HepG2 (cell line): ENCODE data around the gene LRRC74B. TPM values are rescaled to one million over a fixed set of nuclear protein-coding genes. Genes with fewer than 3 reads are reported as not detected.

Experiments used
- CREBL2 ChIP-seq: sonication (generic); formaldehyde crosslinking; IDR thresholded peaks from 2 replicates; pipeline ENCODE4 v1.8.1; 2023; ENCODE audit warnings: missing genetic modification reagents, mild to moderate bottlenecking, borderline replicate concordance
- ELF4 ChIP-seq: sonication (generic); formaldehyde crosslinking; IDR thresholded peaks from 2 replicates; pipeline ENCODE4 v1.5.0; 2020; ENCODE audit warnings: missing genetic modification reagents, mild to moderate bottlenecking, moderate library complexity, borderline replicate concordance
- FOSL2 ChIP-seq: sonication (generic); formaldehyde crosslinking; IDR thresholded peaks from 2 replicates; pipeline ENCODE4 v1.4.0; 2020; ENCODE audit warnings: missing genetic modification reagents
- GRHL1 ChIP-seq: sonication (generic); formaldehyde crosslinking; conservative IDR thresholded peaks from 2 replicates; pipeline ENCODE4 v1.8.0; 2022; ENCODE audit warnings: missing genetic modification reagents
- ISX ChIP-seq: sonication (generic); formaldehyde crosslinking; conservative IDR thresholded peaks from 2 replicates; pipeline ENCODE4 v1.5.0; 2020; ENCODE audit warnings: missing genetic modification reagents
- MIER3 ChIP-seq: IDR thresholded peaks from 2 replicates; pipeline ENCODE4 v1.6.1; 2016; ENCODE audit warnings: missing compliant biosample characterization, borderline replicate concordance
- MYC ChIP-seq: sonication (generic); formaldehyde crosslinking; IDR thresholded peaks from 2 replicates; pipeline ENCODE4 v1.9.0; 2021; ENCODE audit warnings: missing genetic modification reagents, borderline replicate concordance
- NR0B2 ChIP-seq: sonication (generic); formaldehyde crosslinking; IDR thresholded peaks from 2 replicates; pipeline ENCODE4 v1.4.0; 2020; ENCODE audit warnings: mild to moderate bottlenecking, missing genetic modification reagents
- RARA ChIP-seq: IDR thresholded peaks from 2 replicates; pipeline ENCODE4 v1.6.1; 2016; ENCODE audit warnings: missing genetic modification reagents, missing compliant biosample characterization
- RBM39 ChIP-seq: fragments of 200-400 bp; formaldehyde crosslinking; IDR thresholded peaks from one replicate; pipeline ENCODE4 v1.6.1; 2018; ENCODE audit warnings: antibody characterized with exemption, mild to moderate bottlenecking, low read depth, low read length; ENCODE audit not compliant: poor library complexity, severe bottlenecking
- SALL1 ChIP-seq: sonication (generic); formaldehyde crosslinking; IDR thresholded peaks from 2 replicates; pipeline ENCODE4 v1.8.0; 2022; ENCODE audit warnings: mild to moderate bottlenecking, missing genetic modification reagents
- SALL2 ChIP-seq: sonication (generic); formaldehyde crosslinking; IDR thresholded peaks from 2 replicates; pipeline ENCODE4 v1.8.1; 2023; ENCODE audit warnings: mild to moderate bottlenecking, missing genetic modification reagents, inconsistent platforms
- SATB2 ChIP-seq: sonication (generic); formaldehyde crosslinking; IDR thresholded peaks from 2 replicates; pipeline ENCODE4 v1.5.0; 2020; ENCODE audit warnings: missing genetic modification reagents
- SIX1 ChIP-seq: sonication (generic); formaldehyde crosslinking; IDR thresholded peaks from 2 replicates; pipeline ENCODE4 v1.4.0; 2020; ENCODE audit warnings: missing genetic modification reagents, borderline replicate concordance
- STAG1 ChIP-seq: sonication (generic); formaldehyde crosslinking; IDR thresholded peaks from 2 replicates; pipeline ENCODE4 v1.4.0; 2020; ENCODE audit warnings: missing genetic modification reagents
- TCF7 ChIP-seq: sonication (generic); IDR thresholded peaks from 2 replicates; pipeline ENCODE4 v1.6.1; 2016; ENCODE audit warnings: antibody characterized with exemption, low read depth
- ZBTB44 ChIP-seq: sonication (generic); formaldehyde crosslinking; IDR thresholded peaks from 2 replicates; pipeline ENCODE4 v1.4.0; 2020; ENCODE audit warnings: missing genetic modification reagents
- ZBTB7B ChIP-seq: sonication (generic); formaldehyde crosslinking; IDR thresholded peaks from 2 replicates; pipeline ENCODE4 v1.4.0; 2020; ENCODE audit warnings: missing genetic modification reagents
- ZNF101 ChIP-seq: sonication (generic); formaldehyde crosslinking; IDR thresholded peaks from 2 replicates; pipeline ENCODE4 v1.4.0; 2020; ENCODE audit warnings: mild to moderate bottlenecking, low read depth, missing genetic modification reagents, borderline replicate concordance
- ZNF362 ChIP-seq: sonication (generic); formaldehyde crosslinking; IDR thresholded peaks from 2 replicates; pipeline ENCODE4 v1.4.0; 2020; ENCODE audit warnings: missing genetic modification reagents, mild to moderate bottlenecking, borderline replicate concordance
- ZNF709 ChIP-seq: sonication (generic); formaldehyde crosslinking; IDR thresholded peaks from 2 replicates; pipeline ENCODE4 v1.5.0; 2020; ENCODE audit warnings: mild to moderate bottlenecking, missing genetic modification reagents
- ZSCAN12 ChIP-seq: sonication (generic); formaldehyde crosslinking; IDR thresholded peaks from 2 replicates; pipeline ENCODE4 v1.9.0; 2021; ENCODE audit warnings: mild to moderate bottlenecking, missing genetic modification reagents
- polyA plus RNA-seq, 8 experiments: library from polyadenylated mRNA; depleted of rRNA in 3 of 8; stranded (reverse) in 7 of 8; unstranded in 1 of 8; fragments of >200 nt; fragmentation: Illumina TruSeq in 4 of 8; extraction: Trizol in 4 of 8; gene quantifications; 2 replicates each; pipeline versions ENCODE4 v1.2.1 to v1.2.3, GENCODE V29; 2011 to 2016; ENCODE audit warnings: low read depth in 4 of 8, missing spikeins in 1 of 8, mixed read lengths in 1 of 8; ENCODE audit not compliant: insufficient read depth in 1 of 8
- total RNA-seq, 5 experiments: library from RNA; depleted of rRNA; stranded (reverse); fragments of >200 nt; fragmentation: Illumina TruSeq; extraction: Trizol; gene quantifications; 2 replicates each; pipeline ENCODE4 v1.2.3, GENCODE V29; 2016; ENCODE audit warnings: low read depth in 1 of 5
- TF ChIP-seq, protein P1 (sequence below), 2 experiments: sonication (generic) in 1 of 2; formaldehyde crosslinking in 1 of 2; IDR thresholded peaks; 2 replicates each; pipeline versions ENCODE4 v1.4.0 to v1.6.1; 2018 to 2020; ENCODE audit warnings: missing genetic modification reagents in 2 of 2, borderline replicate concordance in 1 of 2, low read depth in 1 of 2, mild to moderate bottlenecking in 1 of 2, missing biosample characterization in 1 of 2

LRRC74B gene
- total and polyA plus RNA-seq, 2 of the 13 experiments (the other 11 are each of a cell fraction or from before 2014, with no cell fraction given) = not detected

GRCh38 chr22:21102659-21103267, 57.0 kb downstream of the LRRC74B start (continued):
- TF ChIP-seq, protein P1, sequence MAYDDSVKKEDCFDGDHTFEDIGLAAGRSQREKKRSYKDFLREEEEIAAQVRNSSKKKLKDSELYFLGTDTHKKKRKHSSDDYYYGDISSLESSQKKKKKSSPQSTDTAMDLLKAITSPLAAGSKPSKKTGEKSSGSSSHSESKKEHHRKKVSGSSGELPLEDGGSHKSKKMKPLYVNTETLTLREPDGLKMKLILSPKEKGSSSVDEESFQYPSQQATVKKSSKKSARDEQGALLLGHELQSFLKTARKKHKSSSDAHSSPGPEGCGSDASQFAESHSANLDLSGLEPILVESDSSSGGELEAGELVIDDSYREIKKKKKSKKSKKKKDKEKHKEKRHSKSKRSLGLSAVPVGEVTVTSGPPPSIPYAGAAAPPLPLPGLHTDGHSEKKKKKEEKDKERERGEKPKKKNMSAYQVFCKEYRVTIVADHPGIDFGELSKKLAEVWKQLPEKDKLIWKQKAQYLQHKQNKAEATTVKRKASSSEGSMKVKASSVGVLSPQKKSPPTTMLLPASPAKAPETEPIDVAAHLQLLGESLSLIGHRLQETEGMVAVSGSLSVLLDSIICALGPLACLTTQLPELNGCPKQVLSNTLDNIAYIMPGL (CRISPR knock-in tag; IDR thresholded peaks at IDR 0.05; ENCODE audit: borderline replicate concordance in 1 of 2, low read depth in 1 of 2) = peak; percentile 52 to 64; a peak in 2 of 4 replicates
- 0 out of 2 replicates have a peak, but pooled peaks have one; percentile 24 for TF ChIP-seq FOSL2 (CRISPR knock-in tag)
- TF ChIP-seq ZBTB7B = peak; percentile 38; the same call in 1 of the 2 replicates
- TF ChIP-seq RARA (CRISPR knock-in tag) = no peak
- peak; percentile 62 for TF ChIP-seq SALL1 (CRISPR knock-in tag)
- no peak for TF ChIP-seq SALL2 (CRISPR knock-in tag)
- no peak for TF ChIP-seq ISX (CRISPR knock-in tag)
- peak; percentile 31 for TF ChIP-seq RBM39
- no peak for TF ChIP-seq ZNF709 (CRISPR knock-in tag)
- TF ChIP-seq ZNF362 = no peak
- TF ChIP-seq ZSCAN12 (CRISPR knock-in tag) = no peak
- TF ChIP-seq CREBL2 = no peak
- no peak for TF ChIP-seq TCF7
- no peak for TF ChIP-seq ZBTB44 (CRISPR knock-in tag)
- no peak; the same call in 1 of the 2 replicates for TF ChIP-seq SIX1 (CRISPR knock-in tag)
- TF ChIP-seq STAG1 = peak; percentile 76
- TF ChIP-seq SATB2 (CRISPR knock-in tag) = no peak
- TF ChIP-seq NR0B2 (CRISPR knock-in tag) = no peak
- TF ChIP-seq MYC (CRISPR knock-in tag) = peak; percentile 62; the same call in 1 of the 2 replicates
- no peak for TF ChIP-seq ZNF101 (CRISPR knock-in tag)
- no peak for TF ChIP-seq GRHL1 (CRISPR knock-in tag)
- no peak for TF ChIP-seq MIER3 (CRISPR knock-in tag)
- no peak for TF ChIP-seq ELF4 (CRISPR knock-in tag)
